PC-9 (cell line): Measurements from ENCODE around the gene TMX4. TPM values are rescaled to one million over a fixed set of nuclear protein-coding genes. Genes with fewer than 3 reads are reported as not detected.

ENCODE experiments used
- BruUV-seq: library from RNA; stranded (reverse); fragments of 400-500 nt; replicated peaks from 2 replicates; lab custom pipeline; 2021; lab: Mats Ljungman, UMichigan
- CTCF ChIA-PET: fragments of 300-600 bp; sonication (Branson Sonifier 250); formaldehyde crosslinking; loops from one replicate; lab custom pipeline; 2022; ENCODE audit warnings: antibody characterized with exemption; lab: Charles Lee
- POLR2A ChIA-PET: fragments of 300-600 bp; sonication (Branson Sonifier 250); formaldehyde crosslinking; loops from one replicate; lab custom pipeline; 2022; ENCODE audit warnings: antibody characterized with exemption; ENCODE audit not compliant: unreplicated experiment; lab: Charles Lee
- DNase-seq, 2 experiments: peaks; one replicate each; pipeline versions ENCODE4 v3.0.0 to v3.0.0-alpha.2; 2015 to 2022; ENCODE audit warnings: mixed read lengths in 1 of 2
- H2AFZ ChIP-seq: fragments of 200-600 bp; sonication (generic); 2 replicates; pipeline ENCODE4 v1.8.1; 2017; ENCODE audit warnings: antibody characterized with exemption
- H3F3A ChIP-seq: fragments of 200-600 bp; sonication (generic); 2 replicates; pipeline ENCODE4 v1.8.1; 2017; ENCODE audit warnings: antibody characterized with exemption, mild to moderate bottlenecking, low read depth; ENCODE audit not compliant: insufficient read depth
- H3K27ac ChIP-seq: fragments of 200-600 bp; sonication (generic); 2 replicates; pipeline ENCODE4 v1.6.1; 2016; ENCODE audit warnings: mixed run types
- H3K27me3 ChIP-seq: fragments of 200-600 bp; sonication (generic); 2 replicates; pipeline ENCODE4 v1.6.1; 2016; ENCODE audit warnings: low read depth, mixed run types; ENCODE audit not compliant: insufficient read depth
- H3K36me3 ChIP-seq: fragments of 200-600 bp; sonication (generic); 2 replicates; pipeline ENCODE4 v1.6.1; 2016; ENCODE audit warnings: low read depth, mixed run types
- H3K4me1 ChIP-seq: fragments of 200-600 bp; sonication (generic); replicated peaks from 2 replicates; pipeline ENCODE4 v1.6.1; 2016; ENCODE audit warnings: mixed run types; ENCODE audit not compliant: insufficient read depth
- H3K4me2 ChIP-seq: fragments of 200-600 bp; sonication (generic); 2 replicates; pipeline ENCODE4 v1.6.1; 2017; ENCODE audit warnings: mixed run types
- H3K4me3 ChIP-seq: fragments of 200-600 bp; sonication (generic); 2 replicates; pipeline ENCODE4 v1.6.1; 2016; ENCODE audit warnings: mixed run types
- H3K79me2 ChIP-seq: fragments of 200-600 bp; sonication (generic); 2 replicates; pipeline ENCODE4 v1.6.1; 2017; ENCODE audit warnings: low read depth, mixed run types
- H3K9me2 ChIP-seq: fragments of 200-600 bp; sonication (generic); 2 replicates; pipeline ENCODE4 v1.8.1; 2017; ENCODE audit warnings: mild to moderate bottlenecking; ENCODE audit not compliant: insufficient read depth
- H3K9me3 ChIP-seq: fragments of 200-600 bp; sonication (generic); 2 replicates; pipeline ENCODE4 v1.8.1; 2016; ENCODE audit warnings: low read depth; ENCODE audit not compliant: insufficient read depth
- H4K20me1 ChIP-seq: fragments of 200-600 bp; sonication (generic); 2 replicates; pipeline ENCODE4 v1.8.1; 2017; ENCODE audit not compliant: insufficient read depth
- CTCF ChIP-seq: fragments of 200-600 bp; sonication (generic); conservative IDR thresholded peaks from 2 replicates; pipeline ENCODE4 v1.6.1; 2017; ENCODE audit warnings: mixed run types, antibody characterized with exemption, mild to moderate bottlenecking, moderate library complexity
- EZH2 ChIP-seq: fragments of 200-600 bp; sonication (generic); IDR thresholded peaks from 2 replicates; pipeline ENCODE4 v1.8.0; 2017; ENCODE audit warnings: antibody characterized with exemption, low read depth
- intact Hi-C: fragments of 100-400 bp; cut with micrococcal nuclease; formaldehyde crosslinking; loops from one replicate; pipeline ENCODE4 v1.10.0; 2022; ENCODE audit not compliant: unreplicated experiment
- total RNA-seq: library from RNA; stranded (reverse); gene quantifications from 2 replicates; pipeline ENCODE4 v1.2.3, GENCODE V29; 2021

The TMX4 gene
- total RNA-seq, 1 experiment from 2014 or later = 7.5 TPM

GRCh38 chr20:8021541-8022269 lies 2.1 kb upstream of the TMX4 start:
- Histone ChIP-seq H3K9me3 (no peaks in the 10 kb centered on the region), H3K9me2 (no peaks in the 10 kb centered on the region), H3K27me3 (peaks cover 7% of the 10 kb centered on the region; the same call in 1 of the 2 replicates), H4K20me1 (no peaks in the 10 kb centered on the region), H3K4me3 (no peak overlapping the region), H3K36me3 (no peaks in the 10 kb centered on the region), H3K4me1 (peaks cover 24% of the 10 kb centered on the region), H2AFZ (no peak overlapping the region), H3F3A (peaks cover 15% of the 10 kb centered on the region; the same call in 1 of the 2 replicates), H3K4me2 (no peak overlapping the region), H3K27ac (no peak overlapping the region), H3K79me2 (no peaks in the 10 kb centered on the region)
- intact Hi-C loops = no loop called here
- CTCF ChIA-PET = interaction anchor here (0.5 kb wide), 1 partner anchor 738 kb away, joined by 9 read pairs; no protein-coding TSS in a partner anchor
- no peak for DNase-seq
- POLR2A ChIA-PET = no interaction called here
- BruUV-seq = no TSS peak
- TF ChIP-seq CTCF (no peak), EZH2 (no peak)

GRCh38 chr20:8020314-8021079 lies 936 bp upstream of the TMX4 start:
- no peaks in the 10 kb centered on the region for H3K9me3 ChIP-seq
- intact Hi-C loops = no loop called here
- no TSS peak for BruUV-seq
- H3F3A ChIP-seq = peaks cover 15% of the 10 kb centered on the region; the same call in 1 of the 2 replicates
- H2AFZ ChIP-seq = no peak overlapping the region
- no peak for TF ChIP-seq EZH2
- TF ChIP-seq CTCF = no peak
- no peak overlapping the region for H3K27ac ChIP-seq
- H3K27me3 ChIP-seq = peaks cover 7% of the 10 kb centered on the region; the same call in 1 of the 2 replicates
- H3K4me3 ChIP-seq = peak overlapping the region; percentile 72; the same call in 1 of the 2 replicates
- no peaks in the 10 kb centered on the region for H3K9me2 ChIP-seq
- peak in 1 of 2 experiments; percentile 72 for DNase-seq
- POLR2A ChIA-PET = no interaction called here
- no peaks in the 10 kb centered on the region for H3K36me3 ChIP-seq
- CTCF ChIA-PET = no interaction called here
- peaks cover 24% of the 10 kb centered on the region for H3K4me1 ChIP-seq
- H3K4me2 ChIP-seq = peak overlapping the region; percentile 85
- no peaks in the 10 kb centered on the region for H4K20me1 ChIP-seq
- H3K79me2 ChIP-seq = no peaks in the 10 kb centered on the region

- intact Hi-C loops = no loop called here
These were observed 362 bp upstream of the TMX4 start for GRCh38 chr20:8019998-8020247.

More at GRCh38 chr20:8019998-8020247, 362 bp upstream of the TMX4 start:
- H3F3A ChIP-seq = peaks cover 15% of the 10 kb centered on the region; the same call in 1 of the 2 replicates
- no peaks in the 10 kb centered on the region for H3K79me2 ChIP-seq
- no peak overlapping the region for H3K27ac ChIP-seq
- H3K36me3 ChIP-seq = no peaks in the 10 kb centered on the region
- H3K9me2 ChIP-seq = no peaks in the 10 kb centered on the region
- H3K4me3 ChIP-seq = peak overlapping the region; percentile 72
- peak overlapping the region; percentile 87 for H2AFZ ChIP-seq
- H3K9me3 ChIP-seq = no peaks in the 10 kb centered on the region
- TF ChIP-seq CTCF (no peak), EZH2 (no peak)
- DNase-seq = no peak
- POLR2A ChIA-PET = no interaction called here
- CTCF ChIA-PET = no interaction called here
- H3K4me2 ChIP-seq = peak overlapping the region; percentile 85
- no peaks in the 10 kb centered on the region for H4K20me1 ChIP-seq
- BruUV-seq = no TSS peak
- H3K4me1 ChIP-seq = peaks cover 24% of the 10 kb centered on the region
- H3K27me3 ChIP-seq = peaks cover 7% of the 10 kb centered on the region; the same call in 1 of the 2 replicates
